HepG2 (cell line): ENCODE results near the gene ZNF324B. TPM values are rescaled to one million over a fixed set of nuclear protein-coding genes. Genes with fewer than 3 reads are reported as not detected.

Experiments used
- HOXA7 ChIP-seq: sonication (generic); formaldehyde crosslinking; IDR thresholded peaks from 2 replicates; pipeline ENCODE4 v1.8.1; 2022; ENCODE audit warnings: mild to moderate bottlenecking, missing genetic modification reagents, moderate library complexity
- IKZF4 ChIP-seq: sonication (generic); formaldehyde crosslinking; IDR thresholded peaks from 2 replicates; pipeline ENCODE4 v1.5.1; 2020; ENCODE audit warnings: borderline replicate concordance, mild to moderate bottlenecking, low read depth, missing genetic modification reagents; ENCODE audit errors: not compliant biosample characterization
- KMT2A ChIP-seq: sonication (generic); formaldehyde crosslinking; IDR thresholded peaks from 2 replicates; pipeline ENCODE4 v1.4.0; 2020; ENCODE audit warnings: missing genetic modification reagents
- MEIS1 ChIP-seq: sonication (generic); formaldehyde crosslinking; IDR thresholded peaks from 2 replicates; pipeline ENCODE4 v1.9.0; 2021; ENCODE audit warnings: mild to moderate bottlenecking, missing genetic modification reagents, moderate library complexity, borderline replicate concordance
- MYC ChIP-seq: sonication (generic); formaldehyde crosslinking; IDR thresholded peaks from 2 replicates; pipeline ENCODE4 v1.9.0; 2021; ENCODE audit warnings: missing genetic modification reagents, borderline replicate concordance
- NFYB ChIP-seq: sonication (generic); formaldehyde crosslinking; IDR thresholded peaks from 2 replicates; pipeline ENCODE4 v1.4.0; 2020; ENCODE audit warnings: missing genetic modification reagents
- PATZ1 ChIP-seq: sonication (generic); formaldehyde crosslinking; IDR thresholded peaks from 2 replicates; pipeline ENCODE4 v1.4.0; 2020; ENCODE audit warnings: missing genetic modification reagents
- PCBP1 ChIP-seq: fragments of 200-400 bp; formaldehyde crosslinking; IDR thresholded peaks from 2 replicates; pipeline ENCODE4 v1.6.1; 2017; ENCODE audit warnings: mild to moderate bottlenecking, low read depth, low read length, borderline replicate concordance
- REST ChIP-seq, 2 experiments: IDR thresholded peaks; 2 replicates each; pipeline ENCODE4 v1.6.1; 2011 to 2012; ENCODE audit warnings: low read length in 2 of 2, borderline replicate concordance in 1 of 2, low read depth in 1 of 2, mild to moderate bottlenecking in 1 of 2, moderate library complexity in 1 of 2
- SSRP1 ChIP-seq: IDR thresholded peaks from 2 replicates; pipeline ENCODE4 v1.6.1; 2016; ENCODE audit warnings: control low read depth
- ZFP36L2 ChIP-seq: sonication (generic); formaldehyde crosslinking; IDR thresholded peaks from 2 replicates; pipeline ENCODE4 v1.4.0; 2020; ENCODE audit warnings: missing genetic modification reagents
- ZFX ChIP-seq: sonication (generic); formaldehyde crosslinking; IDR thresholded peaks from 2 replicates; pipeline ENCODE4 v1.4.0; 2020; ENCODE audit warnings: mild to moderate bottlenecking, low read depth, missing genetic modification reagents, moderate library complexity
- ZNF354B ChIP-seq: sonication (generic); formaldehyde crosslinking; IDR thresholded peaks from 2 replicates; pipeline ENCODE4 v1.8.0; 2022; ENCODE audit warnings: mild to moderate bottlenecking, missing genetic modification reagents
- ZNF550 ChIP-seq: sonication (generic); formaldehyde crosslinking; IDR thresholded peaks from 2 replicates; pipeline ENCODE4 v1.4.0; 2020; ENCODE audit warnings: mild to moderate bottlenecking, missing genetic modification reagents, borderline replicate concordance
- ZNF710 ChIP-seq: sonication (generic); formaldehyde crosslinking; IDR thresholded peaks from 2 replicates; pipeline ENCODE4 v1.5.0; 2020; ENCODE audit warnings: mild to moderate bottlenecking, missing genetic modification reagents, borderline replicate concordance
- polyA plus RNA-seq, 8 experiments: library from polyadenylated mRNA; depleted of rRNA in 3 of 8; stranded (reverse) in 7 of 8; unstranded in 1 of 8; fragments of >200 nt; fragmentation: Illumina TruSeq in 4 of 8; extraction: Trizol in 4 of 8; gene quantifications; 2 replicates each; pipeline versions ENCODE4 v1.2.1 to v1.2.3, GENCODE V29; 2011 to 2016; ENCODE audit warnings: low read depth in 4 of 8, missing spikeins in 1 of 8, mixed read lengths in 1 of 8; ENCODE audit not compliant: insufficient read depth in 1 of 8
- total RNA-seq, 5 experiments: library from RNA; depleted of rRNA; stranded (reverse); fragments of >200 nt; fragmentation: Illumina TruSeq; extraction: Trizol; gene quantifications; 2 replicates each; pipeline ENCODE4 v1.2.3, GENCODE V29; 2016; ENCODE audit warnings: low read depth in 1 of 5
- TF ChIP-seq, protein P1 (sequence below): sonication (generic); formaldehyde crosslinking; IDR thresholded peaks from 2 replicates; pipeline ENCODE4 v1.8.1; 2023; ENCODE audit warnings: mild to moderate bottlenecking, missing genetic modification reagents, borderline replicate concordance
- TF ChIP-seq, protein P2 (sequence below): sonication (generic); formaldehyde crosslinking; IDR thresholded peaks from 2 replicates; pipeline ENCODE4 v1.5.0; 2020; ENCODE audit warnings: missing genetic modification reagents
- TF ChIP-seq, protein P3 (sequence below): IDR thresholded peaks from 2 replicates; pipeline ENCODE4 v1.6.1; 2012; ENCODE audit warnings: low read depth, low read length, improper control_type of control experiment

Gene ZNF324B
- total and polyA plus RNA-seq, 2 of the 13 experiments (the other 11 are each of a cell fraction or from before 2014, with no cell fraction given) = 0.53 to 3.0 TPM

DNA sequence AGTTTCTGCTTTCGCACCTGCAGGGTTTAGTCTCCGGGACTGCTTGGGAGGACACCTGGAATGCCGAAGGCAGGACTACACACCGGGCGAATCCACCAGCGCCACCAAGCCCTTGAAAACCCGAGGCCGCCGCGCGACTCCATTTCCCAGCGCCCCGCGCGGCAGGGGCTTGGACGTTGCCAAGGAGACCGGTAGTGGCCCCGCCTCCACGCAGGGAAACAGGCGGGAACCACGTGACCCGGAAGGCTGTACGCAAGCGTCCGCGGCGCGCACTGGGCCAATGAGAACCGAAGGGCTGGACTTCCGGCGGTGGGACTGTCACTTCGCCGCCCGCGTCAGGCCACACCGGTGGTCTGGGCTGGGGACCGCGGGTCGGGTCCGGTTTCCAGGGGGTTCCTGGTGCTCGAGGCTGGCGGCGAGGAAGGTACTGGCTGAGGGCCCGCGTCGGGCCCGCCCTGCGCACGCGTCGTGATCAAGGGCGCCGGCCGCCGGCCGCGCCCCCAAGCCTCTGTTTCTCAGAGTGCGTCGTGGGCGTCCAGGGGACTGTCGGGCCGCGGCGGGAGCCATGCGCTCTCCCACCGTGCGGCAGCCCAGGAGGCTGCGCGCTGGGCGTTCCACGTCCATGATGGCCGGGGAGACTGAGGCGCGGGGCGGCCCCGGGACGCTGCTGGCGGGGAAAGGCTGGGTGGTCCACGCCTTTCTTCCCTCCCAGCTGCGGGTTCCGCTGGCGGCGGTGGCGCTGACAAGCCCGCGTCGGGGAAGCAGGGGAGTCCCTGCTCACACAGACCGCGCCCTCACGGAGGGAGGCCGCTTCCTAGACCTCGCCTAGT lies 15.6 kb downstream of the ZNF324B start, which contains the start of gene ZNF324 (continued):
- TF ChIP-seq IKZF4 (CRISPR knock-in tag) (no peak), PCBP1 (no peak), ZNF550 (CRISPR knock-in tag) (no peak), ZNF354B (CRISPR knock-in tag) (no peak), NFYB (CRISPR knock-in tag) (peak; percentile 92), HOXA7 (CRISPR knock-in tag) (no peak), KMT2A (CRISPR knock-in tag) (peak; percentile 38; the same call in 1 of the 2 replicates), SSRP1 (CRISPR knock-in tag) (no peak), MYC (CRISPR knock-in tag) (no peak), REST (IDR thresholded peaks at IDR 0.05; ENCODE audit: borderline replicate concordance in 1 of 2, low read depth in 1 of 2, low read length in 2 of 2) (no peak; a peak in 1 of 4 replicates), ZNF710 (CRISPR knock-in tag) (no peak), PATZ1 (CRISPR knock-in tag) (no peak; the same call in none of the 2 replicates), MEIS1 (CRISPR knock-in tag) (peak; percentile 71), ZFX (peak; percentile 77), ZFP36L2 (CRISPR knock-in tag) (no peak)
- TF ChIP-seq, protein P1, sequence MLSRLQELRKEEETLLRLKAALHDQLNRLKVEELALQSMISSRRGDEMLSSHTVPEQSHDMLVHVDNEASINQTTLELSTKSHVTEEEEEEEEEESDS (CRISPR knock-in tag) = no peak
- TF ChIP-seq, protein P2, sequence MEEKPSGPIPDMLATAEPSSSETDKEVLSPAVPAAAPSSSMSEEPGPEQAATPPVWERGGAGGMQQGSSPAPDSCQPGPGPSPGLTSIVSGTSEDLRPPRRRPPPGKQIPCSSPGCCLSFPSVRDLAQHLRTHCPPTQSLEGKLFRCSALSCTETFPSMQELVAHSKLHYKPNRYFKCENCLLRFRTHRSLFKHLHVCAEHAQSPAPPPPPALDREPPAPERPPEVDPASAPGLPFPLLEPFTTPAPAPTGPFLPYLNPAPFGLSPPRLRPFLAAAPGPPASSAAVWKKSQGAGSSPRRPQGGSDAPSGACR (CRISPR knock-in tag) = no peak
- TF ChIP-seq, protein P3, sequence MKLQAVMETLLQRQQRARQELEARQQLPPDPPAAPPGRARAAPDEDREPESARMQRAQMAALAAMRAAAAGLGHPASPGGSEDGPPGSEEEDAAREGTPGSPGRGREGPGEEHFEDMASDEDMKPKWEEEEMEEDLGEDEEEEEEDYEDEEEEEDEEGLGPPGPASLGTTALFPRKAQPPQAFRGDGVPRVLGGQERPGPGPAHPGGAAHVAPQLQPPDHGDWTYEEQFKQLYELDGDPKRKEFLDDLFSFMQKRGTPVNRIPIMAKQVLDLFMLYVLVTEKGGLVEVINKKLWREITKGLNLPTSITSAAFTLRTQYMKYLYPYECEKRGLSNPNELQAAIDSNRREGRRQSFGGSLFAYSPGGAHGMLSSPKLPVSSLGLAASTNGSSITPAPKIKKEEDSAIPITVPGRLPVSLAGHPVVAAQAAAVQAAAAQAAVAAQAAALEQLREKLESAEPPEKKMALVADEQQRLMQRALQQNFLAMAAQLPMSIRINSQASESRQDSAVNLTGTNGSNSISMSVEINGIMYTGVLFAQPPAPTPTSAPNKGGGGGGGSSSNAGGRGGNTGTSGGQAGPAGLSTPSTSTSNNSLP = no peak
